ENCODE measurements around the gene DPY19L3.

DNA sequence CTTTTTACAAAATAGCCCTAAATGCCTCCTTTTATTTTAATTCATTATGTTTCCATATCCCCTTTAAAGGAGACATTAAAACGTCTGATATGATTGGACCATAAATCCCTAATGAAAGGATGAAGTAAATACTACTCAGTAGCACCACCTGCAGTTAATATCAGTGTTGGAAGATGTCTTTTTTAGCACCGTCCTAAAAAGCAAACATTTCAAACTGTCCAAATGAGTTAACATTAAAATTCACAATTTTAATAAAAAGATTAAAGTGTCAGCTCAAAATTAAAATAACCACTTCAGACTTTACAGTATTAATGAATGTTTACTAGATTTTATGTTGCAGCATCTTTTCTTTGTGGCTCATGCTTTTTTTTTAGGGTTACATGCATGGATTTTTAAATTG lies 47.9 kb upstream of the DPY19L3 start:
- TF ChIP-seq EZH2 (IDR thresholded peaks at IDR 0.05; ENCODE audit: borderline replicate concordance, insufficient read depth, low read depth, low read length, poor library complexity, severe bottlenecking), result no peak
- TF ChIP-seq CTCF (IDR thresholded peaks at IDR 0.05), result no peak

Measured in B cell (primary cell).